CD14-positive monocyte (primary cell): ENCODE results near the gene DYNC1LI1. TPM values are rescaled to one million over a fixed set of nuclear protein-coding genes. Genes with fewer than 3 reads are reported as not detected.

Experiments
- DNase-seq, 3 donors: peaks; one replicate each; pipeline ENCODE4 v3.0.0-alpha.2; 2011 to 2022
- H2AFZ ChIP-seq: 2 replicates; pipeline ENCODE4 v1.6.0; 2012; ENCODE audit warnings: mild to moderate bottlenecking, low read depth, low read length, inconsistent platforms; ENCODE audit not compliant: insufficient read depth, poor library complexity, severe bottlenecking
- H3K27ac ChIP-seq, 2 donors: 1 replicate in 1 of 2; 2 replicates in 1 of 2; pipeline ENCODE4 v1.5.1; 2012 to 2013; ENCODE audit warnings: low read length in 2 of 2, control low read depth in 1 of 2, inconsistent platforms in 1 of 2, low read depth in 1 of 2, mild to moderate bottlenecking in 1 of 2
- H3K27me3 ChIP-seq, 2 donors: one replicate each; pipeline versions ENCODE4 v1.6.0 to v1.6.1; 2011 to 2013; ENCODE audit warnings: low read length in 2 of 2; ENCODE audit not compliant: control insufficient read depth in 2 of 2, insufficient read depth in 2 of 2
- H3K36me3 ChIP-seq, 2 donors: replicated peaks in 1 of 2; 1 replicate in 1 of 2; 2 replicates in 1 of 2; pipeline versions ENCODE4 v1.5.1 to v1.6.1; 2012 to 2013; ENCODE audit warnings: low read length in 2 of 2, control low read depth in 1 of 2, inconsistent platforms in 1 of 2, mild to moderate bottlenecking in 1 of 2; ENCODE audit not compliant: insufficient read depth in 2 of 2, control insufficient read depth in 1 of 2
- H3K4me1 ChIP-seq, 2 donors: 1 replicate in 1 of 2; 2 replicates in 1 of 2; pipeline versions ENCODE4 v1.5.1 to v1.6.1; 2012 to 2013; ENCODE audit warnings: low read length in 2 of 2, control low read depth in 1 of 2, inconsistent platforms in 1 of 2, mild to moderate bottlenecking in 1 of 2, moderate library complexity in 1 of 2; ENCODE audit not compliant: insufficient read depth in 2 of 2, control insufficient read depth in 1 of 2
- H3K4me2 ChIP-seq: replicated peaks from 2 replicates; pipeline ENCODE3; 2012; ENCODE audit warnings: low read length, moderate library complexity, mild to moderate bottlenecking; ENCODE audit not compliant: poor library complexity, severe bottlenecking; ENCODE audit errors: extremely low read depth
- H3K4me3 ChIP-seq, 3 experiments: fragments of 200-600 bp in 1 of 3; sonication (generic) in 1 of 3; replicated peaks in 1 of 3; 1 replicate in 2 of 3; 2 replicates in 1 of 3; pipeline ENCODE4 v1.5.1; 2011 to 2013; ENCODE audit warnings: low read length in 3 of 3, mild to moderate bottlenecking in 3 of 3, control low read depth in 2 of 3, low read depth in 2 of 3, inconsistent platforms in 1 of 3, moderate library complexity in 1 of 3
- H3K79me2 ChIP-seq: 2 replicates; pipeline ENCODE4 v1.6.0; 2012; ENCODE audit warnings: mild to moderate bottlenecking, control low read depth, inconsistent platforms, low read length, moderate library complexity; ENCODE audit not compliant: insufficient read depth
- H3K9ac ChIP-seq: 2 replicates; pipeline ENCODE4 v1.6.0; 2017; ENCODE audit warnings: low read length, mild to moderate bottlenecking; ENCODE audit not compliant: insufficient read depth, poor library complexity, severe bottlenecking
- H3K9me3 ChIP-seq, 2 donors: replicated peaks in 1 of 2; 1 replicate in 1 of 2; 2 replicates in 1 of 2; pipeline versions ENCODE4 v1.5.1 to v1.6.1; 2012 to 2013; ENCODE audit warnings: low read length in 2 of 2, control low read depth in 1 of 2; ENCODE audit not compliant: control insufficient read depth in 1 of 2, insufficient read depth in 1 of 2
- H4K20me1 ChIP-seq: 2 replicates; pipeline ENCODE4 v1.6.0; 2012; ENCODE audit warnings: mild to moderate bottlenecking, low read length, control low read depth, moderate library complexity; ENCODE audit not compliant: insufficient read depth
- H3K27ac Mint-ChIP-seq, 7 donors: one replicate each; pipeline ENCODE4 v1.8.0; 2020; ENCODE audit warnings: mild to moderate bottlenecking in 7 of 7, mixed read lengths in 7 of 7, moderate library complexity in 6 of 7, inconsistent platforms in 2 of 7
- H3K27me3 Mint-ChIP-seq, 3 donors: one replicate each; pipeline ENCODE4 v1.8.0; 2021 to 2022; ENCODE audit warnings: low read depth in 3 of 3, mild to moderate bottlenecking in 3 of 3, mixed read lengths in 3 of 3, moderate library complexity in 3 of 3, inconsistent platforms in 1 of 3
- H3K36me3 Mint-ChIP-seq, 2 donors: one replicate each; pipeline ENCODE4 v1.8.0; 2020; ENCODE audit warnings: mixed read lengths in 2 of 2, inconsistent platforms in 1 of 2, mild to moderate bottlenecking in 1 of 2
- H3K4me1 Mint-ChIP-seq: one replicate; pipeline ENCODE4 v1.8.0; 2020; ENCODE audit warnings: mild to moderate bottlenecking, mixed read lengths
- H3K4me3 Mint-ChIP-seq, 2 donors: one replicate each; pipeline ENCODE4 v1.8.0; 2020; ENCODE audit warnings: mild to moderate bottlenecking in 2 of 2, mixed read lengths in 2 of 2, moderate library complexity in 1 of 2
- H3K9me3 Mint-ChIP-seq, 7 donors: one replicate each; pipeline ENCODE4 v1.8.0; 2020 to 2022; ENCODE audit warnings: mixed read lengths in 7 of 7, mild to moderate bottlenecking in 6 of 7, moderate library complexity in 6 of 7, inconsistent platforms in 2 of 7
- CTCF ChIP-seq: fragments of 200-600 bp; IDR thresholded peaks from one replicate; pipeline ENCODE4 v1.8.0; 2022; ENCODE audit warnings: antibody characterized with exemption, mild to moderate bottlenecking
- WGBS: methylation state at CpG from one replicate; pipeline ENCODE4 v1.1.5; 2013; ENCODE audit warnings: missing lambda C conversion rate; ENCODE audit not compliant: insufficient coverage; 5-methylcytosine and 5-hydroxymethylcytosine counted together
- intact Hi-C, 2 donors: fragments of 100-400 bp; cut with micrococcal nuclease; formaldehyde crosslinking; loops; one replicate each; pipeline versions ENCODE4 v1.15.0 to v1.15.1; 2023
- polyA plus RNA-seq, 3 donors: library from polyadenylated mRNA; depleted of rRNA in 1 of 3; unstranded in 2 of 3; stranded (reverse) in 1 of 3; fragments of 300-500 nt in 2 of 3; fragments of >200 nt in 1 of 3; fragmentation: Illumina TruSeq in 2 of 3; gene quantifications; 1 replicate in 2 of 3; 2 replicates in 1 of 3; pipeline ENCODE4 v1.2.3, GENCODE V29; 2012 to 2021

The DYNC1LI1 gene
- polyA plus RNA-seq, 3 donors: 23.5 to 50.1 (median 46.8) TPM

- Histone ChIP-seq H3K27me3 (no peaks in the 10 kb centered on the region), H3K9me3 (no peaks in the 10 kb centered on the region), H3K27ac (peak overlapping the region in 1 of 2 donors; percentile 96), H3K9ac (no peak overlapping the region), H3K36me3 (peaks cover 0 to 14% of the 10 kb centered on the region in 2 donors), H4K20me1 (peaks cover 63% of the 10 kb centered on the region), H3K4me2 (peak overlapping the region; percentile 77), H3K4me1 (peaks cover 45 to 56% of the 10 kb centered on the region in 2 donors), H3K79me2 (peaks cover 77% of the 10 kb centered on the region), H2AFZ (no peak overlapping the region), H3K4me3 (peak overlapping the region in 2 of 3 experiments; percentile 91 to 94)
- Mint-ChIP-seq H3K9me3 (no peaks in the 10 kb centered on the region), H3K27me3 (no peaks in the 10 kb centered on the region), H3K4me3 (peak overlapping the region; percentile 94 to 95), H3K27ac (peak overlapping the region in 2 of 7 donors; percentile 95 to 96), H3K4me1 (peaks cover 59% of the 10 kb centered on the region), H3K36me3 (peaks cover 14 to 37% of the 10 kb centered on the region in 2 donors)
- intact Hi-C loops: loop anchor here in 1 of 2 donors (10.0 kb wide), 1 partner anchor 185 kb away; the partner anchor contains the start of gene CNOT10
- DNase-seq: no peak
- no CpG with 5 or more reads among the region's 2 CpGs for WGBS
- TF ChIP-seq CTCF: no peak
Observed at GRCh38 chr3:32500231-32500630, 70.4 kb downstream of the DYNC1LI1 start.

DNA sequence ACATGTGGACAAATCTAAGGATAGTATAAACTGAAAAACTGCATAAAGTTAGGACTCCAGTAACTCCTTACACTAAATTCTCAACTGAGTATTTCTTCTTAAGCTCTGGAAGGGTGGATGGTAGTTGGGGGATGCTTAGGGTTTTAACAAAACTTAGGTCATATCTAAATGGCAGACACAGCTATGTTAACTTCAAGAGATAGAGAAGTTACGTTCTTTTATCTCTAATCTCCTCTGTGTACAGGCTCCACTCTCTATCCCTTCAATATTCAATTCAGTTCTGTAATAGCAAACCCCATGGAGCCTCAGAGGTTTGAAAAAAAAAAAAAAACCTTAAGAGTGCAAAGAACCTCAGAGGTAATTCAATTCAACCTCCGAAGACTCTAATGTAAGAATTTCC is 71.1 kb downstream of the DYNC1LI1 start:
- no peak for TF ChIP-seq CTCF
- H3K4me3 Mint-ChIP-seq: no peak overlapping the region
- Histone ChIP-seq H2AFZ (no peak overlapping the region), H3K79me2 (peaks cover 84% of the 10 kb centered on the region), H3K27ac (peak overlapping the region in 1 of 2 donors; percentile 15), H3K9me3 (no peaks in the 10 kb centered on the region), H3K27me3 (no peaks in the 10 kb centered on the region), H3K4me1 (peaks cover 46 to 58% of the 10 kb centered on the region in 2 donors), H3K9ac (no peak overlapping the region), H3K4me3 (peak overlapping the region in 1 of 3 experiments; percentile 0), H3K36me3 (peaks cover 0 to 14% of the 10 kb centered on the region in 2 donors), H4K20me1 (peaks cover 69% of the 10 kb centered on the region), H3K4me2 (peak overlapping the region; percentile 77)
- intact Hi-C loops: no loop called here
- H3K4me1 Mint-ChIP-seq: peaks cover 61% of the 10 kb centered on the region
- H3K27me3 Mint-ChIP-seq: no peaks in the 10 kb centered on the region
- H3K27ac Mint-ChIP-seq: peak overlapping the region in 3 of 7 donors; percentile 18 to 34 (median 25)
- H3K9me3 Mint-ChIP-seq: no peaks in the 10 kb centered on the region
- DNase-seq: no peak
- H3K36me3 Mint-ChIP-seq: peaks cover 14 to 37% of the 10 kb centered on the region in 2 donors
- WGBS: no CpG with 5 or more reads among the region's 2 CpGs
